Activated naive CD8-positive, alpha-beta T cell treated with anti-CD3 and anti-CD28 coated beads for 36 hours (primary cell): Measurements from ENCODE around the gene CTSV. TPM values are rescaled to one million over a fixed set of nuclear protein-coding genes. Genes with fewer than 3 reads are reported as not detected.
A peak's percentile ranks its signal among the peaks of the same experiment; 100 is the strongest.
"Not testable (repeated sequence)": the region's sequence is repeated elsewhere in the genome, so short reads cannot be mapped to it uniquely, and the experiment has no call there.

Experiments
- DNase-seq: peaks from one replicate; pipeline ENCODE4 v3.0.0; 2021
- H3K27ac Mint-ChIP-seq: one replicate; pipeline ENCODE4 v1.8.0; 2022; ENCODE audit warnings: mild to moderate bottlenecking, moderate library complexity, mixed read lengths
- H3K27me3 Mint-ChIP-seq: one replicate; pipeline ENCODE4 v1.8.0; 2022; ENCODE audit warnings: mild to moderate bottlenecking, mixed read lengths
- H3K36me3 Mint-ChIP-seq: one replicate; pipeline ENCODE4 v1.8.0; 2021; ENCODE audit warnings: mild to moderate bottlenecking, mixed read lengths
- H3K4me1 Mint-ChIP-seq: one replicate; pipeline ENCODE4 v1.8.0; 2021; ENCODE audit warnings: mixed read lengths
- H3K4me3 Mint-ChIP-seq: one replicate; pipeline ENCODE4 v1.8.0; 2022; ENCODE audit warnings: mild to moderate bottlenecking, moderate library complexity, mixed read lengths
- H3K9me3 Mint-ChIP-seq: one replicate; pipeline ENCODE4 v1.8.0; 2022; ENCODE audit warnings: mixed read lengths
- total RNA-seq, 2 experiments: library from RNA; stranded (reverse); gene quantifications; one replicate each; pipeline ENCODE4 v1.2.3, GENCODE V29; 2021

The CTSV gene
- total RNA-seq, 2 experiments from 2014 or later, result 0.20 to 0.31 TPM

GRCh38 chr9:97059626-97060025, 20.7 kb upstream of the CTSV start:
- Mint-ChIP-seq H3K36me3 (no peaks in the 10 kb centered on the region), H3K27ac (no peak overlapping the region), H3K4me3 (no peak overlapping the region), H3K9me3 (no peaks in the 10 kb centered on the region), H3K27me3 (peaks cover 16% of the 10 kb centered on the region), H3K4me1 (peaks cover 23% of the 10 kb centered on the region)
- DNase-seq, result no peak

- no peak for DNase-seq
- peaks cover 31% of the 10 kb centered on the region for H3K27me3 Mint-ChIP-seq
- no peak overlapping the region for H3K27ac Mint-ChIP-seq
- no peaks in the 10 kb centered on the region for H3K36me3 Mint-ChIP-seq
- peaks cover 16% of the 10 kb centered on the region for H3K4me1 Mint-ChIP-seq
- no peak overlapping the region for H3K4me3 Mint-ChIP-seq
- H3K9me3 Mint-ChIP-seq, result no peaks in the 10 kb centered on the region
These were observed 18.7 kb upstream of the CTSV start for GRCh38 chr9:97057651-97058050.

GRCh38 chr9:97055891-97056290, 16.9 kb upstream of the CTSV start:
- not testable (repeated sequence) for H3K9me3 Mint-ChIP-seq, H3K4me1 Mint-ChIP-seq, H3K27ac Mint-ChIP-seq, H3K4me3 Mint-ChIP-seq, DNase-seq, H3K36me3 Mint-ChIP-seq
- H3K27me3 Mint-ChIP-seq, result peaks cover 47% of the 10 kb centered on the region

GRCh38 chr9:97053717-97054116, 14.8 kb upstream of the CTSV start:
- Mint-ChIP-seq H3K9me3 (no peaks in the 10 kb centered on the region), H3K27ac (no peak overlapping the region), H3K4me1 (no peaks in the 10 kb centered on the region), H3K36me3 (no peaks in the 10 kb centered on the region), H3K27me3 (peaks cover 47% of the 10 kb centered on the region), H3K4me3 (no peak overlapping the region)
- no peak for DNase-seq

GRCh38 chr9:97052735-97053134, 13.8 kb upstream of the CTSV start:
- Mint-ChIP-seq H3K4me1 (no peaks in the 10 kb centered on the region), H3K9me3 (no peaks in the 10 kb centered on the region), H3K4me3 (no peak overlapping the region), H3K36me3 (no peaks in the 10 kb centered on the region), H3K27ac (no peak overlapping the region), H3K27me3 (peaks cover 42% of the 10 kb centered on the region)
- no peak for DNase-seq

- Mint-ChIP-seq H3K27me3 (peaks cover 46% of the 10 kb centered on the region), H3K9me3 (no peaks in the 10 kb centered on the region), H3K4me3 (no peak overlapping the region), H3K27ac (no peak overlapping the region), H3K4me1 (no peaks in the 10 kb centered on the region), H3K36me3 (no peaks in the 10 kb centered on the region)
- DNase-seq, result no peak
These were observed 7.3 kb upstream of the CTSV start for GRCh38 chr9:97046228-97046627.

- H3K27ac Mint-ChIP-seq, result no peak overlapping the region
- DNase-seq, result no peak
- no peaks in the 10 kb centered on the region for H3K9me3 Mint-ChIP-seq
- H3K27me3 Mint-ChIP-seq, result peaks cover 45% of the 10 kb centered on the region
- H3K4me1 Mint-ChIP-seq, result no peaks in the 10 kb centered on the region
- no peaks in the 10 kb centered on the region for H3K36me3 Mint-ChIP-seq
- no peak overlapping the region for H3K4me3 Mint-ChIP-seq
These were observed 6.4 kb upstream of the CTSV start for GRCh38 chr9:97045300-97045699.

- Mint-ChIP-seq H3K27me3 (peaks cover 69% of the 10 kb centered on the region), H3K9me3 (no peaks in the 10 kb centered on the region), H3K4me1 (peaks cover 5% of the 10 kb centered on the region), H3K4me3 (no peak overlapping the region), H3K36me3 (no peaks in the 10 kb centered on the region), H3K27ac (no peak overlapping the region)
- no peak for DNase-seq
These were observed 3.0 kb upstream of the CTSV start for GRCh38 chr9:97041898-97042297.

- no peak for DNase-seq
- H3K9me3 Mint-ChIP-seq, result no peaks in the 10 kb centered on the region
- peaks cover 73% of the 10 kb centered on the region for H3K27me3 Mint-ChIP-seq
These were observed 545 bp upstream of the CTSV start for GRCh38 chr9:97039514-97039860.

GRCh38 chr9:97023505-97023904, 15.4 kb downstream of the CTSV start:
- not testable (repeated sequence) for H3K27ac Mint-ChIP-seq, H3K9me3 Mint-ChIP-seq, H3K36me3 Mint-ChIP-seq, H3K4me3 Mint-ChIP-seq, H3K27me3 Mint-ChIP-seq, DNase-seq, H3K4me1 Mint-ChIP-seq

More at GRCh38 chr9:97039514-97039860, 545 bp upstream of the CTSV start:
- Mint-ChIP-seq H3K36me3 (no peaks in the 10 kb centered on the region), H3K27ac (no peak overlapping the region), H3K4me1 (peaks cover 5% of the 10 kb centered on the region), H3K4me3 (peak overlapping the region; percentile 79)

- Mint-ChIP-seq H3K27ac (peak overlapping the region; percentile 93), H3K4me3 (peak overlapping the region; percentile 90)
- not testable (repeated sequence) for H3K4me1 Mint-ChIP-seq, H3K27me3 Mint-ChIP-seq, H3K36me3 Mint-ChIP-seq, H3K9me3 Mint-ChIP-seq
- DNase-seq, result peak; percentile 77
These were observed 25.5 kb downstream of the CTSV start for GRCh38 chr9:97013151-97014132.

- H3K4me1 Mint-ChIP-seq, H3K9me3 Mint-ChIP-seq, H3K27me3 Mint-ChIP-seq, H3K36me3 Mint-ChIP-seq: not testable (repeated sequence)
- H3K4me3 Mint-ChIP-seq, result peak overlapping the region; percentile 90
- peak; percentile 8 for DNase-seq
- H3K27ac Mint-ChIP-seq, result peak overlapping the region; percentile 93
These were observed 26.3 kb downstream of the CTSV start for GRCh38 chr9:97012617-97013016.

- H3K9me3 Mint-ChIP-seq, H3K27ac Mint-ChIP-seq, H3K36me3 Mint-ChIP-seq, DNase-seq, H3K4me3 Mint-ChIP-seq, H3K27me3 Mint-ChIP-seq: not testable (repeated sequence)
- peaks cover 40% of the 10 kb centered on the region for H3K4me1 Mint-ChIP-seq
These were observed 36.7 kb downstream of the CTSV start for GRCh38 chr9:97002195-97002594.

GRCh38 chr9:97001338-97001737, 37.6 kb downstream of the CTSV start:
- H3K4me1 Mint-ChIP-seq, result peaks cover 42% of the 10 kb centered on the region
- not testable (repeated sequence) for DNase-seq, H3K36me3 Mint-ChIP-seq, H3K27ac Mint-ChIP-seq, H3K4me3 Mint-ChIP-seq, H3K27me3 Mint-ChIP-seq, H3K9me3 Mint-ChIP-seq

- not testable (repeated sequence) for H3K9me3 Mint-ChIP-seq, H3K4me3 Mint-ChIP-seq, H3K27me3 Mint-ChIP-seq, H3K36me3 Mint-ChIP-seq, DNase-seq
- Mint-ChIP-seq H3K27ac (peak overlapping the region; percentile 9), H3K4me1 (peaks cover 44% of the 10 kb centered on the region)
These were observed 38.7 kb downstream of the CTSV start for GRCh38 chr9:97000139-97000787.

GRCh38 chr9:96999733-97000132, 39.2 kb downstream of the CTSV start:
- not testable (repeated sequence) for DNase-seq, H3K27me3 Mint-ChIP-seq, H3K27ac Mint-ChIP-seq, H3K4me3 Mint-ChIP-seq, H3K9me3 Mint-ChIP-seq, H3K36me3 Mint-ChIP-seq
- peaks cover 44% of the 10 kb centered on the region for H3K4me1 Mint-ChIP-seq
